Heart left ventricle (tissue), 16 donors: ENCODE data around the gene BANK1. TPM values are rescaled to one million over a fixed set of nuclear protein-coding genes. Genes with fewer than 3 reads are reported as not detected.

Source experiments
- ATAC-seq, 4 donors: fragments of 200-7000 bp; cut with Tn5 transposase; one replicate each; pipeline ENCODE4 v1.9.1; 2020 to 2022; ENCODE audit warnings: moderate library complexity in 4 of 4, mild to moderate bottlenecking in 3 of 4, moderate number of reproducible peaks in 1 of 4
- DNase-seq, 5 donors: peaks; one replicate each; pipeline ENCODE4 v3.0.0-alpha.2; 2020
- H3K27ac ChIP-seq, 12 donors: fragments of 200-600 bp; sonication (generic) in 4 of 12; one replicate each; pipeline versions ENCODE4 v1.5.0 to v1.8.0; 2016 to 2022; ENCODE audit warnings: mild to moderate bottlenecking in 2 of 12
- H3K27me3 ChIP-seq, 9 donors: fragments of 200-600 bp; sonication (generic) in 2 of 9; one replicate each; pipeline versions ENCODE4 v1.5.1 to v1.8.0; 2016 to 2022; ENCODE audit warnings: mild to moderate bottlenecking in 3 of 9
- H3K36me3 ChIP-seq, 9 donors: fragments of 200-600 bp; sonication (generic) in 2 of 9; one replicate each; pipeline versions ENCODE4 v1.5.0 to v1.8.0; 2018 to 2022; ENCODE audit warnings: mild to moderate bottlenecking in 2 of 9
- H3K4me1 ChIP-seq, 12 donors: fragments of 200-600 bp; sonication (generic) in 4 of 12; one replicate each; pipeline versions ENCODE4 v1.5.0 to v1.8.0; 2016 to 2022; ENCODE audit warnings: mild to moderate bottlenecking in 3 of 12
- H3K4me3 ChIP-seq, 12 donors: fragments of 200-600 bp; sonication (generic) in 4 of 12; one replicate each; pipeline versions ENCODE4 v1.5.0 to v1.8.0; 2017 to 2022; ENCODE audit warnings: mild to moderate bottlenecking in 9 of 12, moderate library complexity in 4 of 12
- H3K9me3 ChIP-seq, 12 donors: fragments of 200-600 bp; sonication (generic) in 4 of 12; one replicate each; pipeline versions ENCODE4 v1.5.0 to v1.8.0; 2016 to 2022; ENCODE audit warnings: mild to moderate bottlenecking in 1 of 12
- POLR2A ChIP-seq, 2 donors: fragments of 450-650 bp; IDR thresholded peaks; one replicate each; pipeline ENCODE4 v1.6.1; 2017; ENCODE audit warnings: antibody characterized with exemption in 2 of 2, mild to moderate bottlenecking in 2 of 2, moderate library complexity in 2 of 2
- WGBS, 4 donors: extraction: QIAGEN DNeasy Blood & Tissue Kit in 2 of 4; methylation state at CpG; one replicate each; pipeline versions ENCODE4 v1.1.5 to v1.1.7; 2013 to 2018; 5-methylcytosine and 5-hydroxymethylcytosine counted together
- intact Hi-C, 10 donors: fragments of 100-400 bp; cut with DNase I; formaldehyde crosslinking; loops; one replicate each; pipeline versions ENCODE4 v1.11.1 to v1.14.2; 2022
- polyA plus RNA-seq, 2 donors: library from polyadenylated mRNA; stranded (reverse); fragments of 200-250 nt; gene quantifications; one replicate each; pipeline ENCODE4 v1.2.3, GENCODE V29; 2013
- total RNA-seq, 9 donors: library from RNA; depleted of rRNA in 2 of 9; stranded (reverse); fragments of >200 nt in 2 of 9; fragmentation: NEBNext Ultra II Directional in 3 of 9; extraction: Animal tissue kit (Norgen Biotek cat#: 25700) in 3 of 9; gene quantifications; one replicate each; pipeline versions ENCODE4 v1.1.0 to v1.2.4, GENCODE V29; 2016 to 2023
- TF ChIP-seq, protein P1 (sequence below), 12 donors: fragments of 200-600 bp; sonication (generic) in 4 of 12; IDR thresholded peaks; one replicate each; pipeline versions ENCODE4 v1.5.0 to v1.8.0; 2018 to 2022; ENCODE audit warnings: antibody characterized with exemption in 12 of 12, mild to moderate bottlenecking in 5 of 12
- donor health status: ischemic (EF 13 %, LVEDD 7.1; RV severe dilation, severe dysfunction).
- donor health status: healthy with polysubstance abuse.
- donor health status: DM: no; HTN: yes; CAD: no.
- donor health status: DM: no; HTN: no; CAD: no.
- donor health status: ischemic (EF 25% LVEDD 6.9; RV normal size, moderate dysfunction).
- donor health status: ischemic (EF 25% LVEDD 5.7; RV mildly dilated, moderate dysfunction).
- donor health status: healthy.
- donor health status: DM: yes; HTN: yes; CAD: no.
- donor health status: ischemic (EF 35%, LVEDD 5.7; RV mildly dilated, moderate dysfunction).
- donor health status: nonischemic (EF 11% LVEDD 7.7; RV severe dilation, severe dysfunction).
- donor health status: DM: yes; HTN: yes; CAD: no.
- donor health status: PGD.
- donor health status: ischemic (EF 29% LVEDD 5.4; RV normal size, mild dysfunction).
- donor health status: nonischemic (EF 23%, LVEDD 6.1; RV moderate dilation, normal function).

The BANK1 gene
- total and polyA plus RNA-seq, 11 donors: 0.08 to 2.7 (median 0.46) TPM; not detected in 4

DNA sequence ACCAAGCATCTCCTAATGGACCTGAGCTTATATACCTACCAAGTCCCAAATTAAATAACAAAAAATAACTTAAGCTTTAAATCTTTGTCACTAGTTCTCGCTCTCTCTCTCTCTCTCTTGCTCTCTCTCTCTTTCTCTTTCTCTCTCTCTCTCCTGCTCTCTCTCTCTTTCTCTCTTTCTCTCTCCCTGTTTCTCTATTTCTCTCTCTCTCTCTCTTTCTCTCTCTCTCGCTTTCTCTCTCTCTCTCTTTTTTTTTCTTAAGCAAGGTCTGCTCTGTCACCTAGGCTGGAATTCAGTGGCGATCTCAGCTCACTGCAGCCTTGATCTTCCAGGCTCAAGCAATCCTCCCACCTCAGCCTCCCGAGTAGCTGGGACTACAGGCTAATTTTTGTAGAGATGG, 266.6 kb downstream of the BANK1 start:
- Histone ChIP-seq H3K4me3 (no peak overlapping the region), H3K27me3 (no peaks in the 10 kb centered on the region), H3K4me1 (no peaks in the 10 kb centered on the region), H3K36me3 (no peaks in the 10 kb centered on the region), H3K9me3 (no peaks in the 10 kb centered on the region), H3K27ac (no peak overlapping the region)
- no peak for TF ChIP-seq POLR2A (IDR thresholded peaks at IDR 0.05)
- TF ChIP-seq, protein P1, sequence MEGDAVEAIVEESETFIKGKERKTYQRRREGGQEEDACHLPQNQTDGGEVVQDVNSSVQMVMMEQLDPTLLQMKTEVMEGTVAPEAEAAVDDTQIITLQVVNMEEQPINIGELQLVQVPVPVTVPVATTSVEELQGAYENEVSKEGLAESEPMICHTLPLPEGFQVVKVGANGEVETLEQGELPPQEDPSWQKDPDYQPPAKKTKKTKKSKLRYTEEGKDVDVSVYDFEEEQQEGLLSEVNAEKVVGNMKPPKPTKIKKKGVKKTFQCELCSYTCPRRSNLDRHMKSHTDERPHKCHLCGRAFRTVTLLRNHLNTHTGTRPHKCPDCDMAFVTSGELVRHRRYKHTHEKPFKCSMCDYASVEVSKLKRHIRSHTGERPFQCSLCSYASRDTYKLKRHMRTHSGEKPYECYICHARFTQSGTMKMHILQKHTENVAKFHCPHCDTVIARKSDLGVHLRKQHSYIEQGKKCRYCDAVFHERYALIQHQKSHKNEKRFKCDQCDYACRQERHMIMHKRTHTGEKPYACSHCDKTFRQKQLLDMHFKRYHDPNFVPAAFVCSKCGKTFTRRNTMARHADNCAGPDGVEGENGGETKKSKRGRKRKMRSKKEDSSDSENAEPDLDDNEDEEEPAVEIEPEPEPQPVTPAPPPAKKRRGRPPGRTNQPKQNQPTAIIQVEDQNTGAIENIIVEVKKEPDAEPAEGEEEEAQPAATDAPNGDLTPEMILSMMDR (IDR thresholded peaks at IDR 0.05): no peak
- DNase-seq (no peak), ATAC-seq (no peak)
- 86 to 89% (median 88%) methylated on average over 4 of the region's 4 CpGs for WGBS, 4 donors
- intact Hi-C loops: no loop called here

DNA sequence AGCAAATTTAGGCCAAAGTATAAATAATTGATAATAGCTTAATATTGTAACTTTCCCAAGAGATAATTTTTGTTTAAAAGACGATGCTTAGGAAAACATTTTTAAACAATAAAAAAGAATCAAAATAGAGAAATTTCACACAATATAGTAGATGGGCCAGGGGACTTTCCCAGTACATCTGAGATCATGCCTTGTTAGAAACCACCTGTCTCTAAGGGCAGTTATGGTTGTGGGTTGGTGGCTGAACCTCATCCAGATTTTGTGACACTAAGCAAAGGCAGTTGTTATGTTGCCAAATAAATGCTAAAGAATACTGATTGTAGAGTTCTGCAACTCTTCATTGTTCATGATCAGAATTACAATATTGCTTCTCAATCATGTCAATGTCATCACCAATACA, 270.6 kb downstream of the BANK1 start:
- ATAC-seq: no peak
- WGBS, 4 donors: 60 to 80% (median 69%) methylated on average over 1 of the region's 1 CpG
- intact Hi-C loops: no loop called here
- TF ChIP-seq POLR2A (IDR thresholded peaks at IDR 0.05): no peak
- TF ChIP-seq, protein P1 (IDR thresholded peaks at IDR 0.05): no peak
- H3K27ac ChIP-seq: no peak overlapping the region
- no peak overlapping the region for H3K4me3 ChIP-seq
- DNase-seq: no peak
- no peaks in the 10 kb centered on the region for H3K36me3 ChIP-seq
- no peaks in the 10 kb centered on the region for H3K27me3 ChIP-seq
- no peaks in the 10 kb centered on the region for H3K9me3 ChIP-seq
- no peaks in the 10 kb centered on the region for H3K4me1 ChIP-seq

GRCh38 chr4:102064747-102065442, 274.4 kb downstream of the BANK1 start:
- DNase-seq (no peak), ATAC-seq (no peak)
- Histone ChIP-seq H3K9me3 (peaks cover 0 to 8% (median 0%) of the 10 kb centered on the region in 12 donors), H3K4me1 (no peaks in the 10 kb centered on the region), H3K27me3 (no peaks in the 10 kb centered on the region), H3K4me3 (no peak overlapping the region), H3K36me3 (no peaks in the 10 kb centered on the region), H3K27ac (no peak overlapping the region)
- TF ChIP-seq POLR2A (IDR thresholded peaks at IDR 0.05): no peak
- TF ChIP-seq, protein P1 (IDR thresholded peaks at IDR 0.05): no peak
- intact Hi-C loops: no loop called here

GRCh38 chr4:102076622-102077021, 286.1 kb downstream of the BANK1 start:
- intact Hi-C loops: no loop called here
- Histone ChIP-seq H3K9me3 (no peaks in the 10 kb centered on the region), H3K4me1 (no peaks in the 10 kb centered on the region), H3K27me3 (no peaks in the 10 kb centered on the region), H3K4me3 (no peak overlapping the region), H3K36me3 (no peaks in the 10 kb centered on the region), H3K27ac (no peak overlapping the region)
- no peak for ATAC-seq
- no peak for DNase-seq
- TF ChIP-seq, protein P1 (IDR thresholded peaks at IDR 0.05): no peak
- no peak for TF ChIP-seq POLR2A (IDR thresholded peaks at IDR 0.05)
- WGBS, 4 donors: 59 to 77% (median 68%) methylated on average over 1 of the region's 1 CpG
